ENCODE measurements around the gene TACC3. TPM values are rescaled to one million over a fixed set of nuclear protein-coding genes. Genes with fewer than 3 reads are reported as not detected.
A peak's percentile ranks its signal among the peaks of the same experiment; 100 is the strongest.

Gene TACC3
- total RNA-seq, 1 donor from 2014 or later, result 91.4 TPM

DNA sequence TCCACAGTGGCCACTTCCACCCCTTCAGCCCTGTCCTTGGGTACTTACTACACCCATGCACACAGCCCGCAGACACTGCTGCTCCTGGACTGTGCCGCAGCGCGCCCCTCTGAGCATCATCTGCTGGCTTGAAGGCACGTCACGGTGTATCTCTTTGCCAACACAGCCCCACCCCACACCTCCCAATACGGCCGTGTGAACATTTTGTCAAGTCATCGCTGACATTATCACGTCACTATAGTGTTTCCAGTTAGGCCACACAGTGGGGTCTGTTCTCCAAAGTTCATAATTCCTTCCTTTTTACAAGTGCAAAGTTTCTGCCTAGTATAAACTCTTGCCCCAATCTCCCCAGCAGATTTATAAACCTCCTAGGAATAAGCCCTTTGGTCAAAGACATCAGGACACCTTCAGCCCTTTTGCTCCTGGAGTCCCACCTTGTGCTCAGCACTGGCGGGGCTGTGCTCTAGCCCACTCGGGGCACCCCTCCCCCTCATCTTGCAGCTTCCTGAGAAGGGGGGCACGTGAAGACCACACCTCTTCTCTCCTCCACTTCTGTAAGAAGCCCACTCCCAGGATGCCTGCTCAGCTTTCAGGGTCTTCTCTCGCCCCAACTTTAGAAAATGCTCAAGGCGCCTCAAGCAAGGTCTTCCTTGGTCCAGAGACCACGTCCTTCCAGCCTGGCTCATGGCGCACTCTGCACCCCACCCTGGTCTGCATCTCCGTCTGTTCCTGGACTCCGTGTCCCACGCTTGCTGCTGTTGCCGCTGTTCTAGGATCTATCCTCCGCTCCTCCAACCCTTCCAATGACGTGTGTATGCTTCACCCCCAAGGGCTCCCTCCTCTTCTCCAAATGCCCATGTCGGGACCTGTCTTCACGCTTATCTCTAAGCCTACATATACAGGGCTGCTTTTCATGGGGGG lies 44.5 kb upstream of the TACC3 start:
- H3K27ac Mint-ChIP-seq, result no peak overlapping the region
- peaks cover 18% of the 10 kb centered on the region for H3K4me1 Mint-ChIP-seq (ENCODE audit: unreplicated experiment)
- H3K36me3 Mint-ChIP-seq, result no peaks in the 10 kb centered on the region
- TF ChIP-seq, protein P1, sequence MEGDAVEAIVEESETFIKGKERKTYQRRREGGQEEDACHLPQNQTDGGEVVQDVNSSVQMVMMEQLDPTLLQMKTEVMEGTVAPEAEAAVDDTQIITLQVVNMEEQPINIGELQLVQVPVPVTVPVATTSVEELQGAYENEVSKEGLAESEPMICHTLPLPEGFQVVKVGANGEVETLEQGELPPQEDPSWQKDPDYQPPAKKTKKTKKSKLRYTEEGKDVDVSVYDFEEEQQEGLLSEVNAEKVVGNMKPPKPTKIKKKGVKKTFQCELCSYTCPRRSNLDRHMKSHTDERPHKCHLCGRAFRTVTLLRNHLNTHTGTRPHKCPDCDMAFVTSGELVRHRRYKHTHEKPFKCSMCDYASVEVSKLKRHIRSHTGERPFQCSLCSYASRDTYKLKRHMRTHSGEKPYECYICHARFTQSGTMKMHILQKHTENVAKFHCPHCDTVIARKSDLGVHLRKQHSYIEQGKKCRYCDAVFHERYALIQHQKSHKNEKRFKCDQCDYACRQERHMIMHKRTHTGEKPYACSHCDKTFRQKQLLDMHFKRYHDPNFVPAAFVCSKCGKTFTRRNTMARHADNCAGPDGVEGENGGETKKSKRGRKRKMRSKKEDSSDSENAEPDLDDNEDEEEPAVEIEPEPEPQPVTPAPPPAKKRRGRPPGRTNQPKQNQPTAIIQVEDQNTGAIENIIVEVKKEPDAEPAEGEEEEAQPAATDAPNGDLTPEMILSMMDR (conservative IDR thresholded peaks at IDR 0.05), result no peak
- no peak for DNase-seq (ENCODE audit: extremely low spot score, unreplicated experiment)
- no peaks in the 10 kb centered on the region for H3K9me3 Mint-ChIP-seq
- peaks cover 11% of the 10 kb centered on the region for H3K27me3 Mint-ChIP-seq
- no peak overlapping the region for H3K4me3 Mint-ChIP-seq

GRCh38 chr4:1678244-1678643 lies 43.1 kb upstream of the TACC3 start:
- DNase-seq (ENCODE audit: extremely low spot score, unreplicated experiment), result no peak
- H3K9me3 Mint-ChIP-seq, result no peaks in the 10 kb centered on the region
- H3K36me3 Mint-ChIP-seq, result no peaks in the 10 kb centered on the region
- peaks cover 18% of the 10 kb centered on the region for H3K27me3 Mint-ChIP-seq
- no peak overlapping the region for H3K27ac Mint-ChIP-seq
- H3K4me3 Mint-ChIP-seq, result no peak overlapping the region
- peaks cover 21% of the 10 kb centered on the region for H3K4me1 Mint-ChIP-seq (ENCODE audit: unreplicated experiment)
- TF ChIP-seq, protein P1 (conservative IDR thresholded peaks at IDR 0.05), result no peak

GRCh38 chr4:1682860-1683259 lies 38.5 kb upstream of the TACC3 start:
- H3K9me3 Mint-ChIP-seq, result no peaks in the 10 kb centered on the region
- peak overlapping the region; percentile 85 for H3K27ac Mint-ChIP-seq
- H3K27me3 Mint-ChIP-seq, result peaks cover 15% of the 10 kb centered on the region
- TF ChIP-seq, protein P1 (conservative IDR thresholded peaks at IDR 0.05), result no peak
- H3K36me3 Mint-ChIP-seq, result no peaks in the 10 kb centered on the region
- H3K4me1 Mint-ChIP-seq (ENCODE audit: unreplicated experiment), result peaks cover 20% of the 10 kb centered on the region
- no peak for DNase-seq (ENCODE audit: extremely low spot score, unreplicated experiment)
- peak overlapping the region; percentile 90 for H3K4me3 Mint-ChIP-seq

- no peak for DNase-seq (ENCODE audit: extremely low spot score, unreplicated experiment)
- peaks cover 16% of the 10 kb centered on the region for H3K4me1 Mint-ChIP-seq (ENCODE audit: unreplicated experiment)
- no peaks in the 10 kb centered on the region for H3K36me3 Mint-ChIP-seq
- TF ChIP-seq, protein P1 (conservative IDR thresholded peaks at IDR 0.05), result no peak
- peaks cover 15% of the 10 kb centered on the region for H3K27me3 Mint-ChIP-seq
- no peaks in the 10 kb centered on the region for H3K9me3 Mint-ChIP-seq
- H3K27ac Mint-ChIP-seq, result peak overlapping the region; percentile 85
- H3K4me3 Mint-ChIP-seq, result peak overlapping the region; percentile 90
Measured at GRCh38 chr4:1683261-1683735, 38.0 kb upstream of the TACC3 start.

DNA sequence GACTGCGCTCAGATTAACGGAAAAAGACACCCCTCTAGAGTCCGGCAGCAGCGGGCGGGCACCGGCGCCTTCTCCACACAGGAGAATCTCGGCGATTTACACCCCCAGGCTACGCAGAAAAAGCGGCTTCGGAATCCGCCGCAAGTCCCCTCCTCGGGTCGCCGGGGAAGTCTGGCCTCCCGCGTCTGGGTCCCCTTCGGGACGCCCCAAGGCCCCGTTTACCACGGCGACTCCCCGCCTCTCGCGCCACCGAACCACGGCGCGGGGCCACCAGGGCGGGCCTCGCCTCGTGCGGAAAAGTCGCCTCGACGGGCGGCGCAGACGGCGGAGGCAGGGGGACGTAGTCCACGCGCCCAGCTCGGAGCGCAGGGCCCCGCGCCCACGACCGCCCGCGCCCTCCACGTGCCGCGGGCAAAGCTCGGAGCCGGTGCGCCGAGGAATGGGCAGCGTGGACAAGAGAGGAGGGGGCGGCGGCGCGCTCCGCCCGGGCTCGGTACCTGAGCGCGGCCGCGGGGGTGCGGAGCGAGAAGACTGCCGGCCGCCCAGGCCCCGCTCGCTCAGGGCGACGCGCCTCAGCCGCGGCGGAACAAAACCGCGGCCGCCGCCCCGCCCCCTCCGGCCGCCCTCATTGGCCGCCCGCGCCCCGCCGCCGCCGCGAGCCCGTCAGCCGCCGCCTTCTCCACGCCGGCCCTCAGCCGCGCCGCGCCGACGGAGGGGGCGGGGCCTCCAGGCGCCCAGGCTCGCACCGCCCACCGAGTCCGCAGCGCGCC lies 37.4 kb upstream of the TACC3 start, which contains the start of gene FAM53A:
TSS of gene FAM53A (minus strand) at position 578 of the 770 bp plus-strand sequence. CDS start 15,572 bp downstream, outside the sequence.
- Mint-ChIP-seq H3K9me3 (no peaks in the 10 kb centered on the region), H3K4me1 (ENCODE audit: unreplicated experiment) (peaks cover 14% of the 10 kb centered on the region), H3K27me3 (peaks cover 15% of the 10 kb centered on the region), H3K36me3 (no peaks in the 10 kb centered on the region), H3K27ac (peak within 1 kb of the TSS; percentile 85), H3K4me3 (peak within 1 kb of the TSS; percentile 90)
- peak; percentile 97 for DNase-seq (ENCODE audit: extremely low spot score, unreplicated experiment)
- TF ChIP-seq, protein P1 (conservative IDR thresholded peaks at IDR 0.05), result peak; percentile 13

Data from type B pancreatic cell (in vitro differentiated cells).